ENCODE measurements around the gene CARS2.

CARS2 gene

DNA sequence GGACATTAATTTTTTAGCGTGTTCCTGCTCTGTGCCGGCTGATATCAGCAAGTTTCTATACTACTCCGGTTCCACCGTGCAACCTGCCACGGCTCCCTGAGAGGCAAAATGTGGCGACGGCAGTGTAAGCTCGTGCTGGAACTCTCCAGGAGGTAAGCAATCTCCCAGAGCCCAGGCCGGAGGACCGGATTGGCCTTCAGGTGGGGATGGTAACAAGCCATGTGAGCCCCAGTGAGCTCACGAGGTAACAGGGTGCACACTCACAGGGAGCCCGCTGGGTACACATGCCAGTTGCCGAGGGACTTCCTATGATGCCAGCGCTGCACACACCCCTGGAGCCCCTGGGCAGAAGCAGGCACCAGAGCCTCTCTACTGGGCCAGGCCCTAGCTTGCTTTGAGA lies 52.1 kb downstream of the CARS2 start:
- DNase-seq = no peak

DNA sequence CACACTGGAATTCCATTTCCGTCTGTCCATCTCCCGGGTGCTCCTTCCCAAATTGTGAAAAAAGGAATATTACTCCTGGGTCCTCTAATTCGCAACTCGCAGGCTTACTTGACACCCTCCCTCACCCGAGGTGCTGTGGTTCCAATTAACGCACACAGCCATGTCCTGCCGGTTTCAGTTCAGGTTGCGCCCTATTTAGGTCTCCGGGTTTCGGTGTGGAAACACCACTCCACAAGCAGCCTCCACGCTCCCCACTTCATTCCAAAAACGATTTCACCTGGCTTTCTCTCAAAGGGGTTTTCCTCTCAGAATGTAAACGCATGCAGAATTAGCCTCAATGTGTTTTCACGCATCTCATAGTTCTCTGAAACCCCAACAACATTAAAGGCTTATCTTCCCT lies 52.6 kb downstream of the CARS2 start:
- DNase-seq = no peak

DNA sequence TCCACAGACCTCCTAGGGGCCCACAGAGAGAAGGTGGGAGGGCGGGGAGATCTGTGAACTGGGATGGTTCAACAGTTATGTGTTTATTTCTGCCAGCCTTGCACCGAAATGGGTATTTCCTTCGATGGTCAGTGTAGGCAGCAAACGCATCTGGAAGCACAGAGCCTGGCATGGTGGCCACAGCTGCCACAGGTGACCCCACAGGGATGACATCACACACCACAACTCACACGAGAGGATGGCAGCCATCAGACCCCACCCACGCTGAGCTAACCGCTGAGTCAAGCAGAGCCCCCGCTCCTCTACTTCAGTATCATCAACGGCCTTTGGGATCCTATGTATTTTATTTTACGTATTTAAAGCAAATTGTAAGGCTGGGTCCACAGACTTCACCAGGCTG lies 53.2 kb downstream of the CARS2 start:
- no peak for DNase-seq

DNA sequence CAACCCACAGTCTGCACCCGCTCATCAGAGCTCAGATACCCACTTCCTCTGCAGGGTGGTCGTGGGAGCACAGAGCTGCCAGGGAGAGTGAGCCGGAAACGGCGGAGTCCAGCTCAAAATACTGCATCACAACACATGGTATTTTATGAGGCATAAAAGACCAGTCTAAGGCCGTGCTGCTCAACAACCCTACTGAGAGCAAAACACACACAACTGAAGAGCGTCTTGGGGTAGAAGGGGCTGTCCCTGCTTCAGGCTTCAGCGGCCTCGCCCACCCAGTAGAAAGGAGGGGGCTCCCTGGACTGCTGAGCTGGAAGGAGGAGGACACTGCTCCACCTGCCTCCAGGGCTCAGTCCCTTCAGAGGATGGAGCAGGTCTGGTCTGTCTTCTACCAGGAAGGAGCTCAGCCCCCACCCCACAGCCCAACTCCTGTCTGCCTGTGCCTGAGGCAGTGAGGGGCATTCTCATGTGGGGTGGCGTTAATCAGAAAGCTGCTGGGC lies 53.6 kb downstream of the CARS2 start:
- DNase-seq = peak; percentile 38

DNA sequence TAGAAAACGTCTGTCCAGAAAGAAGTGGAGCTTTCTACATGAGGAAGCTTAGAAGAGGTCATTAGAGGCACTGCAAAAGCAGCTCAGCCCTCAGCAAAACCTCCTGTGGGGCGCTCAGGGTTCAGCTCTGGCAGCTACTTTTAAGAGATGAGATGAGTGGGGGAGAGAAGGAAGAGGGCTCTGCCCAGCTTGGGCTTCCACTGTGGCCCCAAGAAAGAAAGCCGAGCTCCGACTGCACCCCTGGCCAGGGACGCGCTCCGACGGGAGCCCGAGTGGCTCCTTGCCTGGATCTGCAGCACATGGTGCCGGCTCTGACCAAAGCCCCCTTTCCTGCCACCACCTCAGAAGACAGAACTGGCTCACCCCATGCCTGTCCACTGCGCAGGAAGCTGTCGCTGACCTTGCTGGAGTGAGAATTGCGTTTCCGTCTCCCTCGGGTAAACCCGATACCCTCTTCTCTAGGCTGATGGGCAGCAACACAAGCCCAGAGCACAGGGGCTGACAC lies 54.1 kb downstream of the CARS2 start:
- no peak for DNase-seq

DNA sequence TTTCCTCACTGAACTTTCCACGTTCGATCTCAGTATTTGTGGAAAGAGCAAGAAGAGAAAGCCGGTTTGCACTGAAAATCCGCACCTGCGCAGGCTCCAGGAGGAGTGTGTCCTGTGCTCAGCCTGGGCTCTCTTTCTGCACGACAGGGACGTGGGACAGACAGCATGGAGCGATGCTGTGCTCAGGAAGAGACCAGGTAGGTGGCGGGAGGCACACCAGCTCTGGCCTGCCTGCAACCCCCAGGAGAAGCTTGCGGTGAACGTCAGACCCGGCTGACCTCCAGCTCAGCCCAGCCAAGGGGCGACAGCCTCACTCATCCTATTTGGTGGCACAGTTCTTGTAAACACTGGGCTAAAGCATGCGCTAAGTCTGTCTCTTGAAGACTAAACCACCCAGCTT lies 54.6 kb downstream of the CARS2 start:
- no peak for DNase-seq

DNA sequence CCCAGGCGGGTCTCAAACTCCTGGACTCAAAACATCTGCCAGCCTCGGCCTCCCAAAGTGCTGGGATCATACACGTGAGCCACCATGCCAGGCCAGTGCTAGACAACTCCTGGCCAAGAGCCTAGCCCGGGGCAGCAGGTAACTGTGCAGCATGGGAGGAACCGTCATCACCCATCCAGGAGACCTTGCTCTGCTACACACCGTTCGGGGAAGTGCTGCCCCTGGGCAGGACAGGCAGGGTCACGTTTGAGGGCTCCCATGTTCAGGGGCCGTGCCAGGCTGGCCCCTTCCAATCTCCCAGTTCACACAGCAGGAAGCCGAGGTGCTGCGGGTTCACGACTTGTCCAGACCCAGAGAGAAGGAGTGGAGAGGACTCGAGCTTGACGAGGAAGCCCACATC lies 55.5 kb downstream of the CARS2 start:
- no peak for DNase-seq

DNA sequence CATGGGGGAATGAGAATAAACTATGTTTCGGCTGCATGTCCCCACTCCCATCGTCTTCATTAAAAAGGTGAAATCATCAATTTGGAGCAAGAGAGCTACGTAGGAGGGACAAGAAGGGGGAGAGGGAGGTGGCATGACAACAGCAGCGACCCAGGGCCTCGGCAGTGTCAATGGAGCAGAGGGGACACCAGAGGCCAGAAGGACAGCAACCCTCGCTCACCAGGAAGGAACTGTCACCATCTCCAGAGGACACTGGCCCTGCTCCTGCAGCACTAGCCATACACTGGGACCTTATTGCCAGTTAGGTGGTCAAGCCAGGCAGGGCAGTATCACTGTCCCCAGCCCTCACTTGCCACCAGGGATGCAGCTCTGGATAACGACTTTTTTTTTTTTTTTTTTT lies 56.4 kb downstream of the CARS2 start:
- no peak for DNase-seq

DNA sequence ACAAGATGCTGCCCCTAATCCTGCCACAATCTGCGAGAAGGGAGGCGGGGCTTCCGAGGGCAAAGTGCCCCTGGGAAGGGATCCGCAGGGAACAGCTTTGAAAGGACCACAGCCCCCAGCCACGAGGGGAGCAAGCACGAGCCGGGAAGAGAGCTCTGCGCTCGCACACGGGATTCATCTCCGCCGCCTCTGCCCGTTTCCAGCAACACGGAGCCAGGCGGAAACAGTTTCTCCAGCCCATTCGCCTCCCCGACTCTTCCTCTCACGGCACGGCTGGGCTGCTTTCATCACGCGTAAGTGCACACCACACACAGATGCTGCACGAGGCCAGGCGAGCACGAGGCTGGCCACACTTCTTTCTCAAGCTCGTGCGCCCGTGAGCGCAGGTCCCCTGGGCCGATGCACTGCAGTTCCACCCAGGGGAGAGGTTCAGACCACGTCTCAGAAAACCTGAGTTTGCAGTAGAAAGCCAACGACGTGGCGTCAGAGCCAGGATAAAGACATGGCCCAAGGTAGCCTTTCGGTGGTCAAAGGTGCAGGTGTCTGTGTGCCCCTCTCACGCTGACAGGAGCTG lies 57.0 kb downstream of the CARS2 start:
- no peak for DNase-seq

DNA sequence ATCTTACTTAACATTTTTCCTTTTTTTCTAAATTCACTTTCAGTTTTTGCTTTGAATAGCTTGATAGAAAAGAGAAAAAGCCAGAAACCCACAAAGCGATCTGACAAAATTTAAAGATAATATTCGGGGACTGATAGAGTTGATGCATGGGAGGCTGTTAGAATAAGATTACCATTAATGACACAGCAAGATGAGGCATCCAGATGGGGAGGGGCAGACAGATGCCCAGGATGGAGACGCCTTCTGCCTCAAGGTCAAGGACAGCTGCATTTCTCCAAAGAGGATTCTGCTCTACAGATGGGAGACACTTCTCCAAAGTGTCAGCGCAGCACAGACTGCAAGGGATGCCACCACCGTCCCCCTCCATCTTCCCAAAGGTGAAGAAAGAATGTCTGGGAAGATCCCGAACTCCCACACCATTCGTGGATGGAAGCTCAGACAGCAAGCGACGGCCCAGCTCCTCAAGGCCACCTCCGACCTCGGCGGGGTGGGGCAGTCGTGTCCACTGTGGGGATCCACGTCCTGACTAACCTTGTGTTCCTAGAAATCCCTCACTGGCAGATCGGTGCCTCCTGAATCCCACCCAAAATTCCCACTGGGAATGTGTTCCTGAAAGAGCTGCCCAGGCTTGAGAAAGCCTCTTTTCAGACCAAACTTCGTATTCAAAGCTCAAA lies 57.6 kb downstream of the CARS2 start:
- no peak for DNase-seq

DNA sequence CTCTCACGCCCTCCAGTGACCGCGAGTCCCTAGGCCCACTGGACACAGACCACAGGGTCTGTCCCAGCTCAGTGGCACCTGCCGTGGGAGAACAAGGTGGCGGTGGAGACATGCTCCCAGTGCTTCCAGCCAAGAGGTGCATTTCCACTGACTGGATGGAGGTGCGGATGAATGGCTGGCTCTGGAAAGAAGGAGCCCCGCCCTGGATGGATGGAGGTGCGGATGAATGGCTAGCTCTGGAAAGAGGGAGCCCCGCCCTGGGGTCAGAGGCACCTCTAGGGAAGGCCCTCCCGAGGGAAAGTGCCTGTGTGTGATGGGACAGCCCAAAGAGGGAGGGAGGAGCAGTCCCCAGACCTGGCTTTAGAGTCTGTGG lies 58.6 kb downstream of the CARS2 start:
- DNase-seq = no peak

DNA sequence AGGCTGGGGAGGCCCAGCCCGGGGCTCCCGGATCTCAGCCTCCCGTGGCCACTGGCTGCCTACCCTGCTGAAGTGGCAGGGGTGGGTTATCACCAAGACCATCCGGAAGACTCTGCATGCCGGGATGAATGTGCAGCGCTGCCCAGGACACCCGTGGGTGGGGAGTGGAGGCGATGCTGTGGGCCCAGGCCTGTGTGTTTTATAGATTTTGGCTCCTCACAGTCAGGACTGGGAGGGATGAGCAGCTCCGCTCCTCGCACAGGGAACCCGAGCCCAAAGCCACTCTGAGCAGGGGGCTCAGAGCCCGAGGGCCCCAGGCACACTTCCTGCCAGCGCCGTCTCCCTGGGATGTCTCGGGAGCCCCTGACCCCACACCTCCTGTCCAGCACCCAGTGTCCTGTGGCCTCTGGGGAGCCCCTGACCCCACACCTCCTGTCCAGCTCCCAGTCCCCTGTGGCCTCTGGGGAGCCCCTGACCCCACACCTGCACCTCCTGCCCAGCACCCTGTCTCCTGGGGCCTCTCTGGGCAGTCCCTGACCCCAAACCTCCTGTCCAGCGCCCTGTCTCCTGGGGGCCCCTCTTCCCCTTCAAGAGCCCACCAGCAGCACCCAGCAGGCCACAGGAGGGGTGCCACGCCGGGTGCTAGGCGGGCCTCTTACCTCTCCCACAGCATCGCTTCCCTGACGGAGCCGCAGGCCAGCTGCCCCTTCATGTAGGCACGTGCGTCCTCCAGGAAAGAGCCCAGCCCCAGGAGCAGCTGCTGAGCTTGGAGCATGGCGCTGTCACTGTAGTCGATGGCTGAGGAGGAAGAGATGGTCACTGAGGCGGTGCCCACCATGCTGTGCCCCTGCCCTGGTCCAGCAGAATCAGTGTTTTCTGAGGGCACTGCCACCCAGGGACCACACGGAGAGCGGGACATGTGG lies 59.2 kb downstream of the CARS2 start:
- DNase-seq = no peak

DNA sequence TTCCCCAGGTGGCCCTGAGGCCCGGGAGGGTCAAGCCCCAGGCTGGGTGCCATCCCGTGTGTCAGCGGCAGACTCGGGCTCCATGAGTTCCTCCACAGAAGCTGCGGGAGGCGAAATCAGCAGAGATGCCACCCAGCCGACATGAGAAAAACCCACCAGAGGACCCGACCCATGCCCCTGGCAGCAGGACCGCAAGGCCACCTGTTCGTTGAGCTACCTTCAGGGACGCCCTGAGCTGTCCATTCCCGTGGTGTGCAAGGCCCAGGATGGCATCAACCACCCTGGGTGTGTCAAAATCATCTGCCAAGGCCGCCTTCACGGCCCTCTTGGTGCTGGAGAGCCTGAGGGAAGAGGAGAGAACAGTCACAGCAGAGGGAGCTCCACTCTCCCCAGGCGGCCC lies 60.2 kb downstream of the CARS2 start:
- no peak for DNase-seq

DNA sequence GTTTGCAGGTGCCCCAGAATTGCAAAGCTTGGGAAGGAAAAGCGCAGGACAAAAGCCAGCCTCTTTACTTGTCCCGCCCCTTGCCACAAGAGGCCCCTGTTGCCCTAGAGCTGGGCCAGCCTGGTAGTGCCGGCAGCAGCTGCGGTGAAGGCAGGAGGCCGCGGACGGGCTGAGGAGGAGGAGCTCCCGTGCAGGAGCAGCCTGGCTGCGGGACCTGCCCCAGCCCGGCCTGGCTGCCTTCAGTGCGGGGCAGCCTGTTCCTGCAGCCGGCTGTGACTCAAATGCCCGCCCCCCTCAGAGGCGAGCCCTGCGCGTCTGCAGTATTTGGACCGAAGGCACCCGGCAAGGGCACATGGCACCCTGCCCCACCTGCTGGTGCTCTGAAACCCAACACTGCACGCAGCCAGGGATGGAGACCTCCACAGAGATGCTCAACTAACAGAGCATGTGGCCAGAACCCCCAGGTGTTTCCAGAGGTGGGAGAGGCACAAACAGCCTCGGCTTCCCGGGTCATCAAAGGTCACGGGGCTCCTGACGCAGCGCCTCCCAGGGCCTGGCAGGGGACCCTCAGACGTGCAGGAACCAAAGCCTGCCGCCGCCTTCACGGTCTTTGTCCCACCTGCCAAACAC lies 60.9 kb downstream of the CARS2 start:
- DNase-seq = peak; percentile 72

DNA sequence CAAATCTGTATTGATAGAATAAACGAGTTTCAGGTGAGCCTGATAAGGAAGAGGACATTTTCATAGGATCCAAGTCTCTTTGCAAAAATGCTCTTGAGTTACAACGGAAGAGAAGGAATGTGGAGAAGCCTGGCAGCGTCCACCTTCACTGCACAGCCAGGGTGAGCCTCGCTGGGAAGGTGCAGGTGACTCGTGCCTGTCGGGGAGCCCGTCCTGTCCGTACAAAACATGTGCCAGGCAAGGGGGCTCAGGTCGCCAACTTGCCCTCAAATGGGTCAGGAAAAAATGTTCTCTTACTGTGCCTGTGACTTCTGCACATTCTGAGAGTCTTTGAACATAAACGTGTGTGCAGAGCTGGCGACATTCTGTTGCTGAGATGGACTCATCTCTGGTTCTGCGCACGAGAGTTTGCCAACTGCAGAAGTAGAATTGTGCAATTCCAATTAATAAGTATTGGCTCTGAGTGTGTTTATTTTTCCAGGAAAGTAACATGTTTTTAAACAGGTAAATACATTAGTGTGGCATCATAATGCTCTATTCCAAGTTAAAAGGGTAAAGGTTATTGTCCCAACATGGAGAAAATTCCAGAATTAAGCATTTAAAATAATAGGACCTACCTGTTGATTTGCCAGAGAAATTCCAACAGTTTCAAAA lies 62.0 kb downstream of the CARS2 start:
- DNase-seq = no peak

DNA sequence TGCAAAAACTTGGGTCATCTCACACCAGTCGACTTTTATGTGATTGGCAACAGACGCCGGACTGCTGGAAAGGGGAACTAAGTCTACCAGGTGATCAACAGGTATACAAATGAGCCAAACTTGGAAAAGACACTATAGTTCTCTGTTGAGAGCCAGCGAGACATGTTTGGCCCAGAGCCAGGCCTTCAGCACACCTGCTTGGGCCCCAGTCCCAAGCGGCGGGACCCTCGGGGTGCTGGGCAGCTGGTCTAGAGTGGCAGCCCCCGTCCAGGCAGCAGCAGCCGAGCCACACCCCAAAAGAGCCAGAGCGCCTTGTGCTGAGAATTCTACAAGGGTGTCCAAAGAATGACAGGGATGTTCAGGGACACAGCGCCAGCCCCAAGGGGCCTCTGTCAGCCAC lies 62.6 kb downstream of the CARS2 start:
- no peak for DNase-seq

DNA sequence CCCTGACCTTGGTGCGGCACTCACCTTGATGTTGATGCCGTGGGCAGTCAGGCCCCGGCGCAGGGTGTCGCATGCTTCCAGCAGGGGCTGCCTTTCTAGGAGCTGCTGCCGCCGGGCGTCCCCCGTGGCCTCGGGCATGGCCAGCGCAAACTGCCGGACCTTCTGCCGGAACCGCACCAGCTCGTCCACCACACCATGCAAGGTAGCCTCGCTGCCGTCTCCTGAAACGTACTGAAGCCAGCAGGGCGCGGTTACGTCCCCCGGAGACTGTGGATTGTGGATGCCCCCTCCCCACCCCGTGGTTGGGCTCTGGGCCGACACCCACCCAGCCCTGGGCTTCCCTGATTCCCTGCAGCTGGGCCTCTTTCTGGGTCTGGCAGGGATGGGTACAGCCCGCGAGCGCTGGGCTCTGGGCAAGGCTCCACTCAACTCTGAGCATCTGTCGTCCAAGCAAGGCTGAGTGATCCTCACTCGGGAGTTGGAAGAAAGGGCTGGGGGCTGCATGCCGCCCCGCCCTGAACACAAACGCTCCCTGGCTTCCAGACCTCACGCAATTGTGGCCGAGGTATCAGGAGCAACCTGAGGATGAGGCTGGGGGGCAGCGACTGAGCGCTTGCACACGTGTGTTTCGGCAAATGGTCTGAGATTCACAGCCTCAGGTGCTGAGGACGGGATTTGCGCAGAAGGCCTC lies 63.5 kb downstream of the CARS2 start:
- no peak for DNase-seq

DNA sequence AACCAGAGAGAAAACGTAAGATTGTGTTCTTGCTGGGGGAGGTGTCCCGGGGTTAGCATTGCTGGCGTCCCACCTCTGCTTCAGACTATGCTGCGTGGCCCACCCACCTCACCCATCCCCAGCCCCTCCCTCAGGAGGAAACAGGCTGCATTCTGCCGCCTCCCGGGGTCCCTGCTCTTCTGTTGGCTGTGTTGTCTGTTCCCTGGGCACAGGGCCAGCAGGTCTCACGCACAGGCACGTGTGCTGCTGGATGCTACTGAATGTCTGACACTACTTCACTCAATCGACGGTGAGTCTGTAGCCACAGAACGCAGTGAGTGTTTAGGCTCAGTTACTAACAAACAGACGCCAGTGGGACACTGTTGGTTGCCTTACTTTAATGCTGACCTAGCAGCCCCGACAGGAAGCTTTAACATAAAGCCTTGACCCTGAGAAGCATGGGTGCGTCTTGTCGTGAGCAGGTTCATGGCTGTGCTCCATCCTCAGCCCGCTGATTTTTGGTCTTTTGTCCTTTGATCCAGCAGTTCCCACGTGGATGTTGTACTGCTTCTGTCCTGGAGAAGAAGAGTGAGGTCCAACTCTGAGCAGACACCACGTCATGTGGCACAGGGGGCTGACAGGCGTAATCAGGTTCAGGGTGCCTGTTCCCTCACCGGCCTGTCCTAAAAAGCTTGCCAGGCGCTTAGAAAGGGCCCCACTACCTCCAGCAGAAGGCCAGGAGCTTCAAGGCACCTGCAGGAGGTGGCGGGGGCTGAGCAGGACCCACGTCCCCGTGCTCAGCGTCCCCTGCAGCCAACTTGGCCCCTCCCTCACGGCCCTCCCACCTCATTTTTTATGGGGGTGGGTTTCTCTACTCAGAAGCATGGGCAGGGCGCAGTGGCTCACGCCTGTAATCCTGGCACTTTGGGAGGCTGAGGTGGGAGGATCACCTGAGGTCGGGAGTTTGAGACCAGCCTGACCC lies 64.6 kb downstream of the CARS2 start:
- DNase-seq = no peak

DNA sequence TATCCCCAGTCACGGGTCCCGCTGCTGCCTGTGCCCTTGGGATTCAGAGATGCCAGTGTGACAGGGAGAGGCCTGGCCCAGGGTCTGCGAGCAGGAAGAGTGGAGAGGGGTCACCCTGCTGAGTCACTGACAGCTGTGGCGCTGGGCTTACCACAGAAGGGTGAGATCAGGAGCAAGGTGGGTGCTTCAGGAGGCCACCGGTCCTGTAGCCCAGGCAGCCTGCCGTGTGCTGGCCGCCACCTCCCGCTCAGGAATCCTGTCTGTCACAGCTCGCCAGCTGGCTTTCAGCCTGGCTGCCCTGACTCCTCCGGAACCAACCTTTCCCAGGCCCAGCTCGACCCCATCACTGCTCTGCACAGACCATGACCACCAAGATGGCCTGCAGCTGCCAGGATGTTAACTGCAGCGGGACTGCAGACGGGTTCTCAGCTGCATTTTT lies 65.3 kb downstream of the CARS2 start:
- peak; percentile 48 for DNase-seq

DNA sequence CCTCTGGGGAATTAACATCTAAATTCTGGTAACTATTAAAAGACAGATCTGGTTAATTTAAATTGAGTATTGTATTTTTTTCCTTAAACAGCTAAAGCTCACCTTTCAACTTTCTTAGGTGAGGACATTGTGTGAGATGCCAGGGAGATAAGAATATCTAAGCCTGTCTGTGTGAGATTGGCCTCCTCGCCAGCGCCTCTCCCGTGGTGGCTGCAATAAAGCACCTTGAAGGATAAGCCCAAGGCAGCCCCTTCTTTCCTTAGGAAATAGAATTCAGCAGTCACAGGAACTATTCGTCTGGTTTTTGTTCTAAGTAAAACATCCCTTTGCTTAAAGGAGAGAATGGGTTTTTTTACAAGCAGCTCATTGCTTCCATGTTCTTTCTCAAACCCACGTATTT lies 66.0 kb downstream of the CARS2 start:
- DNase-seq = no peak
